Pancreas (tissue), 10 donors: ENCODE measurements around the gene SFT2D2. TPM values are rescaled to one million over a fixed set of nuclear protein-coding genes. Genes with fewer than 3 reads are reported as not detected.
A peak's percentile ranks its signal among the peaks of the same experiment; 100 is the strongest.
"Not testable (repeated sequence)": the region's sequence is repeated elsewhere in the genome, so short reads cannot be mapped to it uniquely, and the experiment has no call there.

Experiments used
- ATAC-seq, 4 donors: fragments of 200-7000 bp; cut with Tn5 transposase; one replicate each; pipeline versions ENCODE4 v1.8.0 to v1.9.1; 2020; ENCODE audit warnings: mild to moderate bottlenecking in 4 of 4, moderate library complexity in 4 of 4
- DNase-seq, 6 donors: peaks; one replicate each; pipeline ENCODE4 v3.0.0-alpha.2; 2020
- FAIRE-seq: peaks from 2 replicates; lab custom pipeline; 2012; peaks lifted over from hg19 to GRCh38; lab: Jason Lieb, UNC
- H3K27ac ChIP-seq, 4 donors: fragments of 200-600 bp; sonication (generic); 1 replicate in 3 of 4; 2 replicates in 1 of 4; pipeline versions ENCODE4 v1.5.0 to v1.8.0; 2020
- H3K27me3 ChIP-seq, 4 donors: fragments of 200-600 bp; one replicate each; pipeline ENCODE4 v1.8.0; 2021
- H3K36me3 ChIP-seq, 3 donors: fragments of 200-600 bp; sonication (generic) in 1 of 3; one replicate each; pipeline versions ENCODE4 v1.5.0 to v1.8.0; 2020 to 2021
- H3K4me1 ChIP-seq, 3 donors: fragments of 200-600 bp; one replicate each; pipeline ENCODE4 v1.8.0; 2021
- H3K4me3 ChIP-seq, 4 donors: fragments of 200-600 bp; sonication (generic) in 2 of 4; one replicate each; pipeline versions ENCODE4 v1.5.0 to v1.8.0; 2020 to 2021
- H3K9me3 ChIP-seq, 4 donors: fragments of 200-600 bp; one replicate each; pipeline ENCODE4 v1.8.0; 2021
- CTCF ChIP-seq, 4 donors: fragments of 200-600 bp; sonication (generic) in 3 of 4; IDR thresholded peaks; one replicate each; pipeline versions ENCODE4 v1.5.0 to v1.8.0; 2021; ENCODE audit warnings: antibody characterized with exemption in 4 of 4
- WGBS, 2 donors: extraction: QIAGEN DNeasy Blood & Tissue Kit; methylation state at CpG; one replicate each; pipeline ENCODE4 v1.1.7; 2013; 5-methylcytosine and 5-hydroxymethylcytosine counted together
- intact Hi-C, 3 donors: fragments of 100-400 bp; cut with DNase I; formaldehyde crosslinking; loops; one replicate each; pipeline versions ENCODE4 v1.11.1 to v1.14.2; 2022
- polyA plus RNA-seq, 2 donors: library from polyadenylated mRNA; stranded (reverse); fragments of 200-250 nt; gene quantifications; one replicate each; pipeline ENCODE4 v1.2.3, GENCODE V29; 2013
- total RNA-seq, 6 donors: library from RNA; stranded (reverse); fragmentation: NEBNext Ultra II Directional in 4 of 6; extraction: Animal tissue kit (Norgen Biotek cat#: 25700) in 4 of 6; gene quantifications; one replicate each; pipeline versions ENCODE4 v1.2.1 to v1.2.4, GENCODE V29; 2021 to 2023
- donor health status: healthy with polysubstance abuse.
- donor health status: DM: no; HTN: no; CAD: no; lungs with moderate emphysema.
- donor health status: DM: no; HTN: no; CAD: no.
- donor health status: control.
- donor health status: control.
- donor health status: Bipolar disorder and iron deficiency.
- donor health status: DM: yes; HTN: yes; CAD: no.
- donor health status: DM: no; HTN: no; CAD: no.
- donor health status: DM: no; HTN: no; CAD: no.
- donor health status: DM: yes; HTN: yes; CAD: no.

SFT2D2 gene
- total and polyA plus RNA-seq, 8 donors = 2.4 to 37.3 (median 17.9) TPM

- FAIRE-seq (no peak), ATAC-seq (no peak), DNase-seq (no peak)
- Histone ChIP-seq H3K36me3 (peaks cover 0 to 12% (median 10%) of the 10 kb centered on the region in 3 donors), H3K27ac (no peak overlapping the region), H3K4me1 (no peaks in the 10 kb centered on the region), H3K4me3 (no peak overlapping the region), H3K27me3 (no peaks in the 10 kb centered on the region), H3K9me3 (no peaks in the 10 kb centered on the region)
- TF ChIP-seq CTCF (IDR thresholded peaks at IDR 0.05) = no peak
- 57 to 61% methylated on average over 3 of the region's 3 CpGs for WGBS, 2 donors
- intact Hi-C loops = no loop called here
Measured at GRCh38 chr1:168199056-168199455, 26.7 kb upstream of the SFT2D2 start.

DNA sequence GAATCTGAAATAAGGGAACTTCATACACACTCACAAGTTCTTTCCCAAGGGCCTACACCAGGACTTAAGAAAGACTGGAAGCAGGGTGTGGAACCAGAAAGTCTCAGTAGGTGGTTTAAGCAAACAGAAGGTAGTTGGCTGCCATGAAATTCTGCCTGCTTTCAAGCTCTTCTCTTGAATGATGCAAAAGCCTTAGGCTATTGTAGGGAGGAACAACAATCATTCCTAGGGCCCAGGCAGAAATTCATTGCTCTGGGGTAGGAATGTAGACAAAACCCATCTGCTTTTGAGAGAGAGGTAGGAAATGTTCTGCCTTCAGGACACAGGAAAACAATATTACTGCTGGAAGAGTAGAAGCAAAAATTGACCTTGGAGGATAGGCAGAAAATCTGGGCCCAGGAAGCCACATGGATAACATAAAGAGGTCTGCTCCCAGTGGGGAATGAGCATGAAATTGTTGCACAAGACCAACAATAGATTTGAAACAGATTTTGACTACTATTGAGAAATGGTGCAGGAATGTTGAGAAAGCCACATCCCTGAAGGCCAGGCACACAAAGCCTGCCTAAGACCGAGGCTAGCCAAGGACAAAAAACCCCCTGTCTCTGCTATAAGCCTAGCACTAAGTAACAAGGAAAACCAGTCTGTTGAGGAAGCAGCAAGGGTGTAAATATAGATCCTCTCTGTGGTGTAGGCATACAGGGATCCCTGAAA, 22.7 kb upstream of the SFT2D2 start:
- ATAC-seq (peak in 1 of 4 donors; percentile 38), FAIRE-seq (no peak), DNase-seq (no peak)
- 67 to 77% methylated on average over 1 of the region's 1 CpG for WGBS, 2 donors
- TF ChIP-seq CTCF (IDR thresholded peaks at IDR 0.05) = no peak
- Histone ChIP-seq H3K4me1 (no peaks in the 10 kb centered on the region), H3K27ac (no peak overlapping the region), H3K9me3 (no peaks in the 10 kb centered on the region), H3K4me3 (no peak overlapping the region), H3K27me3 (no peaks in the 10 kb centered on the region), H3K36me3 (peaks cover 0 to 12% (median 0%) of the 10 kb centered on the region in 3 donors)
- intact Hi-C loops = no loop called here

GRCh38 chr1:168206111-168206510, 19.7 kb upstream of the SFT2D2 start:
- no peak for FAIRE-seq
- intact Hi-C loops = no loop called here
- TF ChIP-seq CTCF (IDR thresholded peaks at IDR 0.05) = no peak
- no peak for ATAC-seq
- H3K36me3 ChIP-seq = no peaks in the 10 kb centered on the region
- DNase-seq = no peak
- H3K27me3 ChIP-seq = no peaks in the 10 kb centered on the region
- no peak overlapping the region for H3K4me3 ChIP-seq
- H3K27ac ChIP-seq = no peak overlapping the region
- no peaks in the 10 kb centered on the region for H3K9me3 ChIP-seq
- no peaks in the 10 kb centered on the region for H3K4me1 ChIP-seq

GRCh38 chr1:168207673-168208072, 18.1 kb upstream of the SFT2D2 start:
- intact Hi-C loops, H3K9me3 ChIP-seq, FAIRE-seq, H3K27ac ChIP-seq, H3K4me3 ChIP-seq, H3K27me3 ChIP-seq, ATAC-seq, DNase-seq, H3K36me3 ChIP-seq, H3K4me1 ChIP-seq: not testable (repeated sequence)
- WGBS, 2 donors = 90 to 94% methylated on average over 31 to 33 of the region's 34 CpGs

DNA sequence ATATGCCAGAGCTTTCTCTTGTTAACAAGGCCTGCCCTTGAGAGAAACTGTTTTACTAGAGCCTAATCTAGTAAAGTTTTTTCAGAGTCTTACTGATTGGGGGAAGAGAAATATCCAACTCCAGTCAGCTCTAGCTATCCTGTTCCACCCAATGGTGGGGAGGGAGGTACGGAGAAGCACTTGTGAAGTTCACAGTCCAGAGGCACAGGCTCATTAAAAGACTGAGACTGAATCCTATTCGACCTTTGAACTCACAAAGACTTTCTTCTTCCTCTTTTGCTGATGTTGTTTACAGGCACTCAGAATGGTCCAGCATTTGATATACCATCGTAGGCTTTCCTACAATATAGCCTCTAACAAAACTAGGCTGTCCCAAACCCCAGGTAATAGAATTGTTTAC, 15.5 kb upstream of the SFT2D2 start:
- no peaks in the 10 kb centered on the region for H3K4me1 ChIP-seq
- intact Hi-C loops = no loop called here
- no peak overlapping the region for H3K27ac ChIP-seq
- no peak for TF ChIP-seq CTCF (IDR thresholded peaks at IDR 0.05)
- H3K27me3 ChIP-seq = no peaks in the 10 kb centered on the region
- no peaks in the 10 kb centered on the region for H3K9me3 ChIP-seq
- ATAC-seq = no peak
- DNase-seq = no peak
- no peaks in the 10 kb centered on the region for H3K36me3 ChIP-seq
- WGBS, 2 donors = 85 to 86% methylated on average over 3 of the region's 3 CpGs
- H3K4me3 ChIP-seq = no peak overlapping the region
- no peak for FAIRE-seq
